NCI-H146 treated with DMSO at 0.1 percent for 48 hours (cell line): ENCODE measurements around the gene PLCB3.

ENCODE experiments used
- DNase-seq: peaks from one replicate; lab custom pipeline; 2025; ENCODE audit not compliant: unreplicated experiment; lab: John Stamatoyannopoulos, UW

The PLCB3 gene

GRCh38 chr11:64220798-64221197, 30.5 kb upstream of the PLCB3 start:
- no peak for DNase-seq

- no peak for DNase-seq
Observed at GRCh38 chr11:64222651-64223000, 28.7 kb upstream of the PLCB3 start.

DNA sequence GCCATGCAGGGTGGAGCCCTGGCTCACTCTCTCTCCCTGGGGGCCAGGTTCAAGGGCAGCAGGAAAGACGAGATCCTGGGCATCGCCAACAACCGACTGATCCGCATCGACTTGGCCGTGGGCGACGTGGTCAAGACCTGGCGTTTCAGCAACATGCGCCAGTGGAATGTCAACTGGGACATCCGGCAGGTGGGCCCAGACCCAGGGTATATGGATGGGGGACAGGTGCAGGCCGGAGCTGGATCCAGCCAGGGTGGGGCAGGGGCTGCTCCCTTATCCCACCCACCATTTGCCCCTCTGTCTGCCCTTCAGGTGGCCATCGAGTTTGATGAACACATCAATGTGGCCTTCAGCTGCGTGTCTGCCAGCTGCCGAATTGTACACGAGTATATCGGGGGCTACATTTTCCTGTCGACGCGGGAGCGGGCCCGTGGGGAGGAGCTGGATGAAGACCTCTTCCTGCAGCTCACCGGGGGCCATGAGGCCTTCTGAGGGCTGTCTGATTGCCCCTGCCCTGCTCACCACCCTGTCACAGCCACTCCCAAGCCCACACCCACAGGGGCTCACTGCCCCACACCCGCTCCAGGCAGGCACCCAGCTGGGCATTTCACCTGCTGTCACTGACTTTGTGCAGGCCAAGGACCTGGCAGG, 28.2 kb upstream of the PLCB3 start:
- DNase-seq: no peak

DNA sequence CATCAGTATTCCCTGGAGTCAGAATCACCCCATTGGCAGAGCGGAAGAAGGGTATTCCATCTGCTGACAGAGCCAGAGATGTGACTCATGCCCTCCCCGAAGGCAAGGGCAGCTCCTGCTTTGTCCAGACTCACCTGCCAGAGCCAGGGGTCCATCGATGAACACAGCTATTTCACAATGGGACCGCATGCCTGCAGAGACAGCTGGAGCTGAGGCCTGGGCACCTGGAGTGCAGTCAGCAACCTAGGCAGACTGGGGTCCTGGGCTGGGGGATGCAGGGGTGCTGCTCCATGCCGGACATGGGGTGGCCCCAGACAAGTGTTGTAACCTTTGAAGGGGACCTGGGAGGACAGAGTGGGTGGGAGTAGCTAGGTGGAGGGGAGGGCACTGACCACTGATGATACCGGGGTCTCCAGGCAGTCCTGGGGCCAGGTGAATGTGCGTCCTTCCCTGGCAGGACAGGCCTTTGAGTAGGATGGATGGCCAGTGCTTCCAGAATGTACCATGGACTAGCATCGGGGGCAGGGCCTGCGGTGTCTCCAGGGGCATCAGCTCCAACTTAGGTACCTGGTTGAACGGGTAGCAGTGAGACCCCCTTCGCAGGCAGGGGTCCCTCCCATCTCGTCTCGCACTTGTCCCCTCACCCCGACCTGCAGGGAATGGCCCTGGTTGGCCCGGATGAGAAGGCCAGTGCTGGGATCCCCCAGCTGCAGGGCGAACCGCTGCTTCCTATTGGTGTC, 27.0 kb upstream of the PLCB3 start:
- DNase-seq: no peak

DNA sequence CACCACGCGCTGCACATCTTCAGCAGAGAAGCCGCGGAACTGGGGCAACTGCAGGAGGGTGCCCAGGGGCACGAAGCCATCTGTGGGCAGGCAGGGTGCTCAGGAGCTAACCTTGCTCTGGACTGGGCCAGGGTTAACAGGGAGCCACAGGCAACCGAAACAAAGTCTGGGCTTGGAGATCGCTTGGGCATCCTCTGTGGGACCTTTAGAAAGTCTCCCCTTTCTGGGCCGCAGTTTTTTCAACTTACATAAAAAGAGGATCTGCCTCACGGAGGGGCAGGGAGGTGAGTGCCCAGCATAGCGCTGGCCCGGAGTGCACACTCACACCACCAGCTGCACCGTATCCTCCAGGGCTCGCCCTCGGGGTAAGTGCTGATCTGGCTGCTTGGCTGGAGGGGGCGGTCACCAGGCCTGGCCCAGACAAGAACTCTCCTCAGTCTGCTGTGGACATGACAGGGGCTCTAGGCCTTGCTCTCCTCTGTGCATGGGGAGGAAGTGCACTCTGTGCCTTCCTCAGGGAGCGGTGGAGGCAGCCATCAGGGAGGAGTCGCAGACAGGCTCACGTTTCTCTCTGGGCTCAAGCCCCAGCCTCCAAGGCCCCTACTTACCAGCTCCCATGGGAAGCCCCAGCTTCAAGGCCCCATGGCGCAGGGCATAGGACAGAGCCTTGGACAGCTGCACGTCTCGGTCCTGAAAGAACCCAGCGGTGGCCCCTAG, 26.3 kb upstream of the PLCB3 start:
- no peak for DNase-seq

GRCh38 chr11:64225608-64226506, 25.5 kb upstream of the PLCB3 start, which contains the start of the genes NUDT22 and TRPT1:
TSS of gene NUDT22 (plus strand) at chr11:64226274. CDS start at chr11:64226653, 379 bp downstream.
TSS of gene TRPT1 (minus strand) at chr11:64226186. CDS start at chr11:64225860, 326 bp downstream.
- DNase-seq: peak; percentile 60

DNA sequence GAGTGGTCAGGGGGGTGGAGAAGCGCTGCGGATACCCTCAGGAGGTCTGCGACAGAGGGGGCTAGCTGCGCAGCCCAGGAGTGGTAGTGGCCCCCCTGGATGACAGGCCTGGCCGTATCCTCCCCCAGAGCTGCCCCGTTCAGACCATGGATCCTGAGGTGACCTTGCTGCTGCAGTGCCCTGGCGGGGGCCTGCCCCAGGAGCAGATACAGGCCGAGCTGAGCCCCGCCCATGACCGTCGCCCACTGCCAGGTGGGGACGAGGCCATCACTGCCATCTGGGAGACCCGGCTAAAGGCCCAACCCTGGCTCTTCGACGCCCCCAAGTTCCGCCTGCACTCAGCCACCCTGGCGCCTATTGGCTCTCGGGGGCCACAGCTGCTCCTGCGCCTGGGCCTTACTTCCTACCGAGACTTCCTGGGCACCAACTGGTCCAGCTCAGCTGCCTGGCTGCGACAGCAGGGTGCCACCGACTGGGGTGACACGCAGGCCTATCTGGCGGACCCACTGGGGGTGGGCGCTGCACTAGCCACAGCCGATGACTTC, 24.8 kb upstream of the PLCB3 start:
- DNase-seq: peak; percentile 21

GRCh38 chr11:64227405-64227956, 23.8 kb upstream of the PLCB3 start:
- DNase-seq: no peak

DNA sequence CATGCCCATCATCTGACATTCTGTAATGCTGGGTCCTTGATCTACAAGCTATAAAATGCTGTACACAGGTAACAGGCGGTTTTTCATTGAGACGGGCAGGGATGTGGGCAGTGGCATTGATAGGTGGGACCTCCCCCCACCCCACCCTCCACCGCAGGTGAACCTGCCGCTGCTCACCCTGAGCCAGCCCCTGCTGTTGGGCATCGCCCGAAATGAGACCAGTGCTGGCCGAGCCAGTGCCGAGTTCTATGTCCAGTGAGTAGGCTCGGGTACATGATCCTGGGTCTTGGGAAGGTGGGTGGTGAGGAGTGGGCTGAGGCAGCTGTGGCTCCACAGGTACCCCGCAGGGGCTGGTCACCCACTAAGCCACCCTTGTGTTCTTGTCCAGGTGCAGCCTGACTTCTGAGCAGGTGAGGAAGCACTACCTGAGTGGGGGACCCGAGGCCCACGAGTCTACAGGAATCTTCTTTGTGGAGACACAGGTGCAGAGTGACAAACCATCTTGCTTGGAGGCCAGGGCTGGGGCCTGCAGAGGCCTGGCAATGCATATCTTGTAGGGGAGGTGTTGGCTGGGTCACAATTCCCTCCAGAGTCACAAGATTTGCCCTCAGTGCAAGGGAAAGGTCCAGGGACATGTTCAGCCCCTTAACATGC, 22.1 kb upstream of the PLCB3 start:
- no peak for DNase-seq

GRCh38 chr11:64229744-64230170, 21.6 kb upstream of the PLCB3 start:
- no peak for DNase-seq

- peak; percentile 93 for DNase-seq
Observed at GRCh38 chr11:64230171-64230984, 21.0 kb upstream of the PLCB3 start, which contains the start of gene DNAJC4. TSS of gene DNAJC4 (plus strand) at chr11:64230548. CDS start at chr11:64230855, 307 bp downstream.

DNA sequence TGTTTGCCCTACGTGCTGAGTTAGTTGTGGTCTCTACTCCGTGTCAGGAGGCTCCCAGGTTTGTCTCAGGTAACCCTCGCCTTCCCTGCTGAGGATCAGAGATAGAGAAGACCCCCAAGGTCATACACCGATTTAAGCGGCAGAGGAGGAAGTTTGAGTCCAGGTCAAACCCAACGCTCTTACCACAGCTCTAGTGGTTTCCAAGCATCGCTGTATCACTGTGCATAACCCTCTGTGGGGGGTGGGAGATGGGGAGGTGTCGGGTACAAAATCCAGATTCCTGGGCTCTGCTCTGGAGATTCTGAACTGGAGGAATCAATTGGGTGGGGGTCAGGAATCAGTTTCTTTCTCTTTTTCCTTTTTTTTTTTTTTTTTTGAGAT, 20.4 kb upstream of the PLCB3 start:
- DNase-seq: no peak

GRCh38 chr11:64231546-64231945, 19.8 kb upstream of the PLCB3 start:
- DNase-seq: no peak

GRCh38 chr11:64232182-64232966, 19.0 kb upstream of the PLCB3 start:
- DNase-seq: no peak

DNA sequence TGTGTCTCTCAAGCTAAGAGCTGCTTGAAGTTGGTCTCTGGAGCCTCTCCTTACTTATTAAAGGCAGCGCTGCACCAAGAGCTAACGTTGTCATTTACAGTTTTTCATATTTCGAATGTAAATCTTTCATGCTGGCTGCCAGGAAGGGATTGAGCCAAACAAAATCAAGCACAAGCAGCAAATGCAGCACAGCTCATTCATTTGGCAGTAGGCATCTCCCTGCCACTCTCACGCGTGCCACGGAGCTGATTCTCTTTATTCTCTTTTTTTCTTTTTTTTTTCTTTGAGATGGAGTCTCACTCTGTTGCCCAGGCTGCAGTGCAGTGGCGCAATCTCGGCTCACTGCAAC, 18.4 kb upstream of the PLCB3 start:
- DNase-seq: no peak

GRCh38 chr11:64233913-64234586, 17.3 kb upstream of the PLCB3 start, which contains the start of gene VEGFB:
TSS of gene VEGFB (plus strand) at chr11:64234584. CDS start at chr11:64234834, 250 bp downstream.
- DNase-seq: peak; percentile 46

GRCh38 chr11:64234647-64235379, 16.5 kb upstream of the PLCB3 start:
- no peak for DNase-seq
